Type B pancreatic cell (in vitro differentiated cells): Measurements from ENCODE around the gene CEP85. TPM values are rescaled to one million over a fixed set of nuclear protein-coding genes. Genes with fewer than 3 reads are reported as not detected.

Experiments
- DNase-seq: peaks from one replicate; pipeline ENCODE4 v3.0.0; 2021; ENCODE audit warnings: mixed read lengths; ENCODE audit not compliant: unreplicated experiment; ENCODE audit errors: extremely low spot score
- H3K27ac Mint-ChIP-seq: 2 replicates; pipeline ENCODE4 v1.8.0; 2021; ENCODE audit warnings: mild to moderate bottlenecking, mixed read lengths
- H3K27me3 Mint-ChIP-seq: 2 replicates; pipeline ENCODE4 v1.8.0; 2021; ENCODE audit warnings: mixed read lengths
- H3K36me3 Mint-ChIP-seq: 2 replicates; pipeline ENCODE4 v1.8.0; 2021; ENCODE audit warnings: mixed read lengths
- H3K4me1 Mint-ChIP-seq: one replicate; pipeline ENCODE4 v1.8.0; 2021; ENCODE audit warnings: mixed read lengths; ENCODE audit not compliant: unreplicated experiment
- H3K4me3 Mint-ChIP-seq: 2 replicates; pipeline ENCODE4 v1.8.0; 2021; ENCODE audit warnings: mild to moderate bottlenecking, mixed read lengths
- H3K9me3 Mint-ChIP-seq: 2 replicates; pipeline ENCODE4 v1.8.0; 2021; ENCODE audit warnings: mixed read lengths
- total RNA-seq: library from RNA; stranded (reverse); gene quantifications from 2 replicates; pipeline ENCODE4 v1.2.1, GENCODE V29; 2021; ENCODE audit warnings: low replicate concordance
- TF ChIP-seq, protein P1 (sequence below): fragments of 200-600 bp; sonication (generic); conservative IDR thresholded peaks from 2 replicates; pipeline ENCODE4 v1.5.0; 2021; ENCODE audit warnings: antibody characterized with exemption, mild to moderate bottlenecking

CEP85 gene
- total RNA-seq, 1 donor from 2014 or later = 26.8 TPM

DNA sequence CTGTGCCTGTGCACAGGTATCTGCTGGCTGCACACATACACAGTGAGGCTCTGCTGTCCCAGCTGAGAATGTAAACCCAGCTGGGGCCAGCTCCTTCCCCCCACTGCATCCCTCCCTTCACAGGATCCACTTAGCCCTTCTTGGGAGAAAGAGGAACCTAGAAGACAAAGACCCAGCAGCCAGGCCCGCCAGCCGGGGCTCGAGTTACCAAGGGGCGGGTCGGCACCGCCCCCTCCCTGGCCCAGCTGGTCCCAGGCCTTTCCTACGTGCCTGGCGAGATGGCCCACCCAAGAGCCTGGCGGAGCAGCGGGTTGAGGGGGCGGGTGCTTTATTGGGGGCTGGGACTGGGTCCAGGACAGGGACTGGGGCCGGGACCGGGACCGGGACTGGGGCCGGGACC lies 48.0 kb downstream of the CEP85 start:
- Mint-ChIP-seq H3K36me3 (peaks cover 10% of the 10 kb centered on the region), H3K4me3 (peak overlapping the region; percentile 84), H3K9me3 (no peaks in the 10 kb centered on the region), H3K27ac (peak overlapping the region; percentile 85), H3K27me3 (no peaks in the 10 kb centered on the region), H3K4me1 (peaks cover 38% of the 10 kb centered on the region)
- DNase-seq = no peak
- TF ChIP-seq, protein P1, sequence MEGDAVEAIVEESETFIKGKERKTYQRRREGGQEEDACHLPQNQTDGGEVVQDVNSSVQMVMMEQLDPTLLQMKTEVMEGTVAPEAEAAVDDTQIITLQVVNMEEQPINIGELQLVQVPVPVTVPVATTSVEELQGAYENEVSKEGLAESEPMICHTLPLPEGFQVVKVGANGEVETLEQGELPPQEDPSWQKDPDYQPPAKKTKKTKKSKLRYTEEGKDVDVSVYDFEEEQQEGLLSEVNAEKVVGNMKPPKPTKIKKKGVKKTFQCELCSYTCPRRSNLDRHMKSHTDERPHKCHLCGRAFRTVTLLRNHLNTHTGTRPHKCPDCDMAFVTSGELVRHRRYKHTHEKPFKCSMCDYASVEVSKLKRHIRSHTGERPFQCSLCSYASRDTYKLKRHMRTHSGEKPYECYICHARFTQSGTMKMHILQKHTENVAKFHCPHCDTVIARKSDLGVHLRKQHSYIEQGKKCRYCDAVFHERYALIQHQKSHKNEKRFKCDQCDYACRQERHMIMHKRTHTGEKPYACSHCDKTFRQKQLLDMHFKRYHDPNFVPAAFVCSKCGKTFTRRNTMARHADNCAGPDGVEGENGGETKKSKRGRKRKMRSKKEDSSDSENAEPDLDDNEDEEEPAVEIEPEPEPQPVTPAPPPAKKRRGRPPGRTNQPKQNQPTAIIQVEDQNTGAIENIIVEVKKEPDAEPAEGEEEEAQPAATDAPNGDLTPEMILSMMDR = no peak

DNA sequence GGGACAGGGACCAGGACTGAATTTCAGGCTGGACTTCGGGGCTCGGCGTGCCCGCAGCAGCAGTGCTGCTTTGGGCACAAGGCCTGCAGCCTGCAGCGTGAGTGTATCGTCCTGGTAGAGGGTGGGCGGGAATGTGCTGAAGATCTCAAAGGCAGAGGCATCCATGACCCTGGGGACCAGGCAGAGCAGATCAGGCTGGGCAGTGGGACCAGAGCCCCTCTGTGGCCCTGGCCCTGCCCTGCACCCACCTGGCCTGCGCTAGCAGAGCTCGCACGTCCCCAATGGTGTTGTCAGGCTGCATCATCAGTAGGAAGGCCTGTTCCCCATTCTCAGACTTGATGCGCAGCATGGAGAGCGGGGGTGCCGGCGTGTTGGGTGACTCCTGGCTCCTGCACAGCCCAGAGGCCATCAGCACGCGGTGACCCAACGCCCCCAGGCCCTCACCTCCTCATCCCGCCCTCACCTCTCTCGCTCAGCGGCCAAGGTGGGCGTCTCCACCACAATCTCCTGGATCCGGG lies 48.5 kb downstream of the CEP85 start:
- Mint-ChIP-seq H3K27me3 (no peaks in the 10 kb centered on the region), H3K36me3 (peaks cover 8% of the 10 kb centered on the region), H3K9me3 (no peaks in the 10 kb centered on the region), H3K27ac (no peak overlapping the region), H3K4me1 (peaks cover 35% of the 10 kb centered on the region), H3K4me3 (peak overlapping the region; percentile 45)
- TF ChIP-seq, protein P1 = no peak
- no peak for DNase-seq

DNA sequence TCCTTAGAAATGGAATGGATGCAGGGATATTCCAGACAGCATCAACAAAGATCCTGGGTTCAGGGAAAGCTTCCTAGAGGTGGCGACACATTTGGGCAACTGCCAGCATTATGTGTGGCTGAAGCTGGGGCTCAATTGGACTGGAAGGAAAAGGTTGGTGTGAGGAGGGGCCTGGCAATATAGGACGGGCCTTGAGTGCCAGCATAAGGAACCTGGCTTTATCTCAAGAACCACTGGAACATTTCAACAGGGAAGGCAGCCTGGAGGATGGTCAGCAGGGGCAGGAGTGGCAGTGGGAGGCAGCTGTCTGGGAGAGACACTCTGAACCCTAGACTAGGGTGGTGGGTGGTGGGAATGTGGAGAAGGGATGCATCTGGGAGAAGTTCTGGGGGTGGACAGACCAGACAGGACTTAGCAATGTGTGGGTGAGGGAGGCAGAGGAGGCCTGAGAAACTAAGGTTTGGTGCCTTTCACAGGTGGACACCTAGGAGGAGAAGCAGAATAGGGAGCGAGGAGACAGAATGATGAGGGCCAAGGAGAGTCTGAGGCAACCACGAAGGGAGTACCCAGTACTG lies 49.4 kb downstream of the CEP85 start:
- Mint-ChIP-seq H3K4me3 (no peak overlapping the region), H3K27me3 (no peaks in the 10 kb centered on the region), H3K4me1 (peaks cover 39% of the 10 kb centered on the region), H3K36me3 (peaks cover 8% of the 10 kb centered on the region), H3K27ac (peak overlapping the region; percentile 68), H3K9me3 (no peaks in the 10 kb centered on the region)
- DNase-seq = no peak
- TF ChIP-seq, protein P1 = no peak

DNA sequence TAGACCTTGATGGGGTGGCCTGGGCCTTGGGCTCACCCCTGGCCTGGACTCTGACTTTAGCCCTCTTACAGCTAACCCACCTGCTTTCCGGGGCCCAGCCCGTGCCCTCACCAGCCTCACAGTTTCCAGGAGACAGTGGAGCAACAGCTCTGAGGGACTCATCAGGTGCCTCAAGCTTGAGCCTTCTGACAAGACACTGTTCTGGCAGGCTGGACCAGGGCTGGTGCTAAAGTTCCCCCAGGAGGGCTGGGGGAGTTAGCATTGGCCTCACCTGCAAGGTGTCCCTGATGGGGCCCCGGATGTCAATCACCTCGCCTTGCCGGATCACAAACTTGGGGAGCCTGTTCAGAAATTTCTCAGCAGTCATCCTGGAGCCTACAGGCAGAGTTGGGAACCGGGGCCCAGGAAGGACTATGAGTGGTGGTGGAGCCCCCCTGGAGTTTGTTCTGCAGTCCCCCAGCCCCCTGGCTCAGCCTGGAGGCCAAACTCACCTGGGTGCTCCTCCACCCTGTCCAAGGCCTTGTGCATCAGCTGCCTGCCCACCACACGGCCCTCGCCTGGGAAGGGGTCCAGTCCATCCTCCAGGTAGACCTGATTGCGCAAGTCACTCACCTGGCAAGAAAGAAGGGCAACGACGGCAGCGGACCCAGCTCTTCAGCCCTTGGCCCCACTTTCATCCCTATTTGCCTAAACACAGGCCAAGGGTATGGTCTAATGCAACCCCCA lies 50.0 kb downstream of the CEP85 start:
- no peak for DNase-seq
- H3K27me3 Mint-ChIP-seq = no peaks in the 10 kb centered on the region
- TF ChIP-seq, protein P1 = no peak
- H3K4me1 Mint-ChIP-seq = peaks cover 33% of the 10 kb centered on the region
- peak overlapping the region; percentile 79 for H3K27ac Mint-ChIP-seq
- H3K9me3 Mint-ChIP-seq = no peaks in the 10 kb centered on the region
- no peak overlapping the region for H3K4me3 Mint-ChIP-seq
- H3K36me3 Mint-ChIP-seq = peaks cover 8% of the 10 kb centered on the region

DNA sequence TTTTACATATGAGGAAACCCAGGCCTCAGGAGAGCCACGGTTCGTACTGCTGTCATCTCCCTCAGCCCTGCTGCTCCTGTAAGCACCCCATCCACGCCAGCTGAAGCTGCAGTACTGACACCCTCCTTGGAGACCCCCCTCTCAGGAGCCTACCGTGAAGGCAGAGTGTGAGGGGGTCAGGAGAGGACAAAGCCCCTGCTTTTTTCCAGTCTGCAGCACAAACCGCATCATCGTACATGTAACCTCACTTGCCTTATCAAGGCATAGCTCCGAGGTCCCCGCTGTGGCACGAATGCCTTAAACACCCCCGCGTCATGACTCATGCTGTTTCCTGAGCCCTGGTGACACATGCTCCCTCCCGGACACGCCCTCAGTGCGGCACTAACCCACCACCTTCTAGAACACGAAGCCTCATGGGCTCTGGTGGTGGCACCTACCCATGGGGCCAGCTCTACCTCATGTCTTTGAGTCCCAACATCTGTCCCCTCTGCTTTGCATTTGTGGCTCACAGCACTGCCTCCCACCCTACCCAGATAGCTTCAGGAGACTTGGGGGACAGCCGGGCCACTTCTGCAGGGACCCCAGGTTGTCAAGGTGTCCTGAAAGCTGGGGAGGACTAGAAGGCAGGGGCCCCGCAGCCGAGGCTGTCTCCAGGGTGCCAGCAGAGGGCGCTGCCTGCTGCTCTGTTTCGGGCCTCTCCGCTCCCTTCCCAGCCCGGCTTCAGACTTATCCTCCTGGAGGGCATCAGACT lies 50.8 kb downstream of the CEP85 start:
- DNase-seq = no peak
- peak overlapping the region; percentile 63 for H3K4me3 Mint-ChIP-seq
- H3K27ac Mint-ChIP-seq = peak overlapping the region; percentile 79
- peaks cover 8% of the 10 kb centered on the region for H3K36me3 Mint-ChIP-seq
- H3K9me3 Mint-ChIP-seq = no peaks in the 10 kb centered on the region
- H3K27me3 Mint-ChIP-seq = no peaks in the 10 kb centered on the region
- TF ChIP-seq, protein P1 = peak; percentile 89
- H3K4me1 Mint-ChIP-seq = peaks cover 27% of the 10 kb centered on the region
